ENCODE results near the gene OPTC. TPM values are rescaled to one million over a fixed set of nuclear protein-coding genes. Genes with fewer than 3 reads are reported as not detected.

OPTC gene
- total and polyA plus RNA-seq, 9 of the 15 experiments (the other 6 are each of a cell fraction or from before 2014, with no cell fraction given), result not detected

DNA sequence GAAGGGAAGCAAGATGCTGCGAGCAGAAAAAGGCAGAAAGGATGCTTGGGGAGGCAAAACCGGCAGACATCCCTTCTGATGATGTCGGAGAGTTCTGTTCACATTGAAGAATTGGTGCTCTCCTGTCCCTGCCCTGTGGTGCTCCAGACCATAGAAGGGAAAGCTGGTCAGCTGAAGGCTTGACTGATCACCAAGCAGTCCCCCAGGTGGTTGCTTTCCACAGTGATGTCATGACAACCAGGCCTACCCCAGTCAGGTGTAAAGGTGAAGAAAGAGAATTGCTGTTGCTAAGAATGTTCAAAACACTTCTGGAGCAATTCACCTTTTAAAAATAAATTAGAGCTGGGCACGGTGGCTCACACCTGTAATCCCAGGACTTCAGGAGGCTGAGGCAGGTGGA is 59.5 kb downstream of the OPTC start:
- in situ Hi-C loops (cut with MboI) (loop anchor here (10.0 kb wide), 1 partner anchor 929 kb away; no protein-coding TSS in a partner anchor), intact Hi-C loops (cut with micrococcal nuclease) (no loop called here)
- Histone ChIP-seq H3K4me1 (replicated peaks in 1 of 2; ENCODE audit: control insufficient read depth in 2 of 2, insufficient read depth in 2 of 2, low read length in 2 of 2) (no peaks in the 10 kb centered on the region), H3K9me1 (ENCODE audit: control insufficient read depth, insufficient read depth, low read length) (no peaks in the 10 kb centered on the region), H3K27ac (ENCODE audit: extremely low read depth, low read depth, low read length) (no peak overlapping the region), H3K9me3 (replicated peaks; ENCODE audit: control insufficient read depth, insufficient read depth, low read depth, low read length) (no peaks in the 10 kb centered on the region), H3K79me2 (ENCODE audit: control insufficient read depth, insufficient read depth, low read length) (no peaks in the 10 kb centered on the region), H3K4me3 (no peak overlapping the region), H3K4me2 (ENCODE audit: insufficient read depth, low read length) (no peak overlapping the region), H3K9ac (ENCODE audit: insufficient read depth in 1 of 2, low read depth in 2 of 2, low read length in 2 of 2) (no peak overlapping the region), H3K36me3 (ENCODE audit: control insufficient read depth, insufficient read depth, low read length) (no peaks in the 10 kb centered on the region), H2AFZ (ENCODE audit: low read depth, low read length) (no peak overlapping the region), H4K20me1 (replicated peaks; ENCODE audit: control insufficient read depth, insufficient read depth, low read length) (peaks cover 4% of the 10 kb centered on the region; the same call in 1 of the 2 replicates), H3K27me3 (ENCODE audit: control insufficient read depth in 2 of 2, insufficient read depth in 2 of 2, low read length in 2 of 2) (peaks cover 28 to 59% of the 10 kb centered on the region in 2 experiments)
- no peak for FAIRE-seq
- CTCF ChIA-PET (ENCODE audit: low intra/inter-chr PET ratio), result no interaction called here
- 0% methylated on average over 4 of the region's 4 CpGs for WGBS (ENCODE audit: insufficient coverage, low coverage, missing lambda C conversion rate)
- ATAC-seq, result no peak
- no peak for DNase-seq (ENCODE audit: extremely low read depth in 1 of 4, low spot score in 3 of 4)
- no TSS peak for BruUV-seq (replicated peaks)
- TF ChIP-seq MCM5 (IDR thresholded peaks at IDR 0.05; ENCODE audit: low read depth) (no peak), CREB5 (CRISPR knock-in tag; IDR thresholded peaks at IDR 0.05) (no peak), ASH1L (IDR thresholded peaks at IDR 0.05; ENCODE audit: borderline replicate concordance, low read depth, partially characterized antibody) (no peak), KLF10 (CRISPR knock-in tag; IDR thresholded peaks at IDR 0.05) (no peak), NCOR1 (IDR thresholded peaks at IDR 0.05) (no peak), ZNF830 (CRISPR knock-in tag; IDR thresholded peaks at IDR 0.05) (no peak), HNRNPUL1 (IDR thresholded peaks at IDR 0.05; ENCODE audit: low read length) (no peak), CEBPB (tag; IDR thresholded peaks at IDR 0.05) (no peak), ZNF507 (tag; conservative IDR thresholded peaks at IDR 0.05) (no peak)
- TF ChIP-seq, protein P1, sequence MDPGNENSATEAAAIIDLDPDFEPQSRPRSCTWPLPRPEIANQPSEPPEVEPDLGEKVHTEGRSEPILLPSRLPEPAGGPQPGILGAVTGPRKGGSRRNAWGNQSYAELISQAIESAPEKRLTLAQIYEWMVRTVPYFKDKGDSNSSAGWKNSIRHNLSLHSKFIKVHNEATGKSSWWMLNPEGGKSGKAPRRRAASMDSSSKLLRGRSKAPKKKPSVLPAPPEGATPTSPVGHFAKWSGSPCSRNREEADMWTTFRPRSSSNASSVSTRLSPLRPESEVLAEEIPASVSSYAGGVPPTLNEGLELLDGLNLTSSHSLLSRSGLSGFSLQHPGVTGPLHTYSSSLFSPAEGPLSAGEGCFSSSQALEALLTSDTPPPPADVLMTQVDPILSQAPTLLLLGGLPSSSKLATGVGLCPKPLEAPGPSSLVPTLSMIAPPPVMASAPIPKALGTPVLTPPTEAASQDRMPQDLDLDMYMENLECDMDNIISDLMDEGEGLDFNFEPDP (CRISPR knock-in tag; IDR thresholded peaks at IDR 0.05), result no peak
- TF ChIP-seq, protein P2, sequence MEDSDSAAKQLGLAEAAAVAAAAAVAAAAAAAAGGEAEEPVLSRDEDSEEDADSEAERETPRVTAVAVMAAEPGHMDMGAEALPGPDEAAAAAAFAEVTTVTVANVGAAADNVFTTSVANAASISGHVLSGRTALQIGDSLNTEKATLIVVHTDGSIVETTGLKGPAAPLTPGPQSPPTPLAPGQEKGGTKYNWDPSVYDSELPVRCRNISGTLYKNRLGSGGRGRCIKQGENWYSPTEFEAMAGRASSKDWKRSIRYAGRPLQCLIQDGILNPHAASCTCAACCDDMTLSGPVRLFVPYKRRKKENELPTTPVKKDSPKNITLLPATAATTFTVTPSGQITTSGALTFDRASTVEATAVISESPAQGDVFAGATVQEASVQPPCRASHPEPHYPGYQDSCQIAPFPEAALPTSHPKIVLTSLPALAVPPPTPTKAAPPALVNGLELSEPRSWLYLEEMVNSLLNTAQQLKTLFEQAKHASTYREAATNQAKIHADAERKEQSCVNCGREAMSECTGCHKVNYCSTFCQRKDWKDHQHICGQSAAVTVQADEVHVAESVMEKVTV (CRISPR knock-in tag; IDR thresholded peaks at IDR 0.05), result no peak
- POLR2A ChIA-PET, result interaction anchor here (1.3 kb wide), 1 partner anchor 41 kb away, joined by 3 read pairs; no protein-coding TSS in a partner anchor

Measured in K562 (cell line).